Bronchial epithelial cell (primary cell): ENCODE data around the gene SYT2. TPM values are rescaled to one million over a fixed set of nuclear protein-coding genes. Genes with fewer than 3 reads are reported as not detected.
"Not testable (repeated sequence)": the region's sequence is repeated elsewhere in the genome, so short reads cannot be mapped to it uniquely, and the experiment has no call there.

Experiments
- DNase-seq: peaks from one replicate; pipeline ENCODE4 v3.0.0-alpha.2; 2010; ENCODE audit warnings: low read depth
- FAIRE-seq: peaks from 2 replicates; lab custom pipeline; 2011; peaks lifted over from hg19 to GRCh38; lab: Jason Lieb, UNC
- H3K27me3 ChIP-seq: 2 replicates; pipeline ENCODE4 v1.5.1; 2011; ENCODE audit warnings: low read length; ENCODE audit not compliant: control insufficient read depth, insufficient read depth
- H3K36me3 ChIP-seq: 2 replicates; pipeline ENCODE4 v1.5.1; 2011; ENCODE audit warnings: low read length; ENCODE audit not compliant: control insufficient read depth, insufficient read depth
- H3K4me3 ChIP-seq: 2 replicates; pipeline ENCODE4 v1.5.1; 2011; ENCODE audit warnings: mild to moderate bottlenecking, low read depth, low read length, control low read depth
- total RNA-seq: library from RNA; depleted of rRNA; stranded (reverse); fragments of >200 nt; gene quantifications from 2 replicates; pipeline ENCODE4 v1.2.1, GENCODE V29; 2014
- TF ChIP-seq, protein P1 (sequence below): IDR thresholded peaks from 2 replicates; pipeline ENCODE4 v1.5.1; 2011; ENCODE audit warnings: mild to moderate bottlenecking, moderate library complexity, low read length, control low read depth, inconsistent platforms; ENCODE audit not compliant: insufficient read depth, severe bottlenecking

Gene SYT2
- total RNA-seq, 1 donor from 2014 or later = under 0.01 TPM

DNA sequence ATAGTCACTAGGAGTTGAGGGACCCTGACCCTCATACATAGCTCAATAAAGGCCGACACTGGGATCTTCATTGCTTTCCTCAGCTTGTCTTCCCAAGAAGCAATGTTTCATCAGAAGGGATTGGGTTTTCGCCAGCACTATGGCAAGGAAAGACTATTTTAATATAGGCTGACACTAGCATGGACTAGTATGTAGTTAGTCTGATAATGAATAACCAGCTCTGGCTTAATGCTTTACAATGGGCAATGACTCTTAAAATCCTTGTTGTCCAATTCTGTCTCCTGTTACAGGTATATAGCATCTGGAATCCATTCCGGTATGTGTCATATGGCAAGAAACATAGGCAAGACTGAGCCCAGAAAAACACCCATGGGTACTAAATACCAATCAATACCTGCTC lies 15.3 kb upstream of the SYT2 start:
- Histone ChIP-seq H3K36me3 (peaks cover 15% of the 10 kb centered on the region), H3K27me3 (no peaks in the 10 kb centered on the region), H3K4me3 (no peak overlapping the region)
- DNase-seq = no peak
- no peak for FAIRE-seq
- TF ChIP-seq, protein P1, sequence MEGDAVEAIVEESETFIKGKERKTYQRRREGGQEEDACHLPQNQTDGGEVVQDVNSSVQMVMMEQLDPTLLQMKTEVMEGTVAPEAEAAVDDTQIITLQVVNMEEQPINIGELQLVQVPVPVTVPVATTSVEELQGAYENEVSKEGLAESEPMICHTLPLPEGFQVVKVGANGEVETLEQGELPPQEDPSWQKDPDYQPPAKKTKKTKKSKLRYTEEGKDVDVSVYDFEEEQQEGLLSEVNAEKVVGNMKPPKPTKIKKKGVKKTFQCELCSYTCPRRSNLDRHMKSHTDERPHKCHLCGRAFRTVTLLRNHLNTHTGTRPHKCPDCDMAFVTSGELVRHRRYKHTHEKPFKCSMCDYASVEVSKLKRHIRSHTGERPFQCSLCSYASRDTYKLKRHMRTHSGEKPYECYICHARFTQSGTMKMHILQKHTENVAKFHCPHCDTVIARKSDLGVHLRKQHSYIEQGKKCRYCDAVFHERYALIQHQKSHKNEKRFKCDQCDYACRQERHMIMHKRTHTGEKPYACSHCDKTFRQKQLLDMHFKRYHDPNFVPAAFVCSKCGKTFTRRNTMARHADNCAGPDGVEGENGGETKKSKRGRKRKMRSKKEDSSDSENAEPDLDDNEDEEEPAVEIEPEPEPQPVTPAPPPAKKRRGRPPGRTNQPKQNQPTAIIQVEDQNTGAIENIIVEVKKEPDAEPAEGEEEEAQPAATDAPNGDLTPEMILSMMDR = no peak

DNA sequence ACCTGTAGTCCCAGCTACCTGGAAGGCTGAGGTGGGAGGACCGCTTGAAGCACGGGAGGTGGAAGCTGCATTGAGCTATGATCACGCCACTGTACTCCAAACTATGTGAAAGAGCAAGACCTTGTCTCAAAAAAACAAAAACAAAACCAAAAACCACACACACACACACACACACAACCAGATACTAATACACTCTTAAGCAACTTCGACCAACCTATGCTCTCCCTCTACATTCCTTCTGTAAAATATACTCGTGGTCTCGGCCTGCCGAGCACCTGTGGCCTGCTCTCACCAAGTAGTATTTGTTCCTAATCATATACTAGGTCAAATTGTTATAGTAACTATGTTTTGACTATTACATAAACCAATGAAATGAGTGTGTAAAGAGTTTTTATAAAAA lies 13.5 kb upstream of the SYT2 start:
- TF ChIP-seq, protein P1 = no peak
- no peak for DNase-seq
- no peak for FAIRE-seq
- Histone ChIP-seq H3K27me3 (no peaks in the 10 kb centered on the region), H3K4me3 (no peak overlapping the region), H3K36me3 (peaks cover 5% of the 10 kb centered on the region)

DNA sequence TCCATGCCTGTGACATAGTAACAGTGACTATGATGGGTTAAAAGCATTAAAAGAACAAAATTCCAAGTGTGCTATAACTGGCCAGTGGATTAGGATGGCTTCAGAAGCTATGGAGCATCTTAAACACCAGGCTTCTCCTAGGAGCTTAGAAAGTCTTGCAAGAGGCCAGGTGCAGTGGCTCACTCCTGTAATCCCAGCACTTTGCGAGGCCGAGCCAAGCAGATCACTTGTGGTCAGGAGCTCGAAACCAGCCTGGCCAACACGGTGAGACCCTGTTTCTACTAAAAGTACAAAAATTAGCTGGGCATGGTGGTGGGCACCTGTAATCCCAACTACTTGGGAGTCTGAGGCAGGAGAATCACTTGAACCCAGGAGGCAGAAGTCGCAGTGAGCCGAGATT lies 12.8 kb upstream of the SYT2 start:
- FAIRE-seq, H3K4me3 ChIP-seq, H3K27me3 ChIP-seq, DNase-seq, H3K36me3 ChIP-seq: not testable (repeated sequence)

DNA sequence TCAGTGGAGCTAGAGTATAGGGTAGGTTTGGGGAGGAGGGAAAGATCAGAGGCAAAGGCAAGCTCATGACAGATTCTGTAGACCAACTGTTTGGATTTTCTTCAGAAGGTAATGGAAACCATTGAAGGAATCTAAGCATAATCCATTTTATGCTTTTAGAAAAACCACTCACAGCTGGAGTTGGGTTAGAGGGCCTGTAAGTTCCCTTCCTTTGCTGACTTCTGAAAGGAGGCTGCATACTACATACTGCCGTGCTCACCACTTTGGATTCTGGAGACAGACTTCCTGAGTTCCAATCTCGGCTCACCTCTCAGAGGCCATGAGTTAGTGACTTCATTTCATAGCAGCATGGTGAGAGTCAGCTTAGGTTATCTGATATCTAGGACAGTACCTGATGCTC lies 6.4 kb upstream of the SYT2 start:
- H3K4me3 ChIP-seq = no peak overlapping the region
- no peak for FAIRE-seq
- no peaks in the 10 kb centered on the region for H3K36me3 ChIP-seq
- TF ChIP-seq, protein P1 = no peak
- no peaks in the 10 kb centered on the region for H3K27me3 ChIP-seq
- no peak for DNase-seq

DNA sequence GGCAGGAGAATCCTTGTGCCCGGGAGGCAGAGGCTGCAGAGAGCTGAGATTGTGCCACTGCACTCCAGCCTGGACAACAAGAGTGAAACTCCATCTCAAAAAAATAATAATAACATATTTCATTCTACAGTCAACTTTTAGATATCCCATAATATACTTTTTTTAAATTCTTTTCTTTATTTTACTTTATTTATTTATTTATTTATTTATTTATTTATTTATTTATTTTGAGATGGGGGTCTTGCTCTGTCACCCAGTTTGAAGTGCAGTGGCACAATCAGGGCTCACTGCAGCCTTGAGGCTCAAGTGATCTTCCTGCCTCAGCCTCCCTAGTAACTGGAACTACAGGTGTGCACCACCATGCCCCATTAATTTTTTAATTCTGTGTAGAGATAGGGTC lies 3.9 kb upstream of the SYT2 start:
- DNase-seq, FAIRE-seq: not testable (repeated sequence)
- peaks cover 18% of the 10 kb centered on the region for H3K27me3 ChIP-seq

DNA sequence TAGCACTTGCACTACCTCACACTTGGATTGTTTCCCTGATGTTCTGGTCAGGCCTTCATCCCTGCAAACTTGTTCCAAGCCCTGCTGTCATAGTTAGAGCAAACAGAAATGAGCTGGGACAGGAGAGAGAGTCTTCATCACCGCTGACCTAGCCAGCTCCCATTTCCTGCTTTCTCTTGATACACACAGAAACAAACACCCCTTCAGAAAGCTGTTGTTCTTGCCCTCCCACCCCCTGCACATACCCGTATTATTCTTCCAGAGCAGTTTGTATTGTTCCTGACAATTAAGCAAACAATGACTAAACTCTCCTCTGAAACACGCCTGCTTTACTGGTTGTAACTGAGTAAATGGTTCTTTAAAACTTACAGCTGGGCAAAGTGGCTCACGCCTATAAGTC lies 2.9 kb upstream of the SYT2 start:
- peak; percentile 89 for DNase-seq
- Histone ChIP-seq H3K4me3 (no peak overlapping the region), H3K36me3 (no peaks in the 10 kb centered on the region), H3K27me3 (peaks cover 29% of the 10 kb centered on the region)
- peak; percentile 18 for FAIRE-seq
- TF ChIP-seq, protein P1 = no peak

More for the DNA sequence above, 3.9 kb upstream of the SYT2 start:
- not testable (repeated sequence) for H3K4me3 ChIP-seq, H3K36me3 ChIP-seq

DNA sequence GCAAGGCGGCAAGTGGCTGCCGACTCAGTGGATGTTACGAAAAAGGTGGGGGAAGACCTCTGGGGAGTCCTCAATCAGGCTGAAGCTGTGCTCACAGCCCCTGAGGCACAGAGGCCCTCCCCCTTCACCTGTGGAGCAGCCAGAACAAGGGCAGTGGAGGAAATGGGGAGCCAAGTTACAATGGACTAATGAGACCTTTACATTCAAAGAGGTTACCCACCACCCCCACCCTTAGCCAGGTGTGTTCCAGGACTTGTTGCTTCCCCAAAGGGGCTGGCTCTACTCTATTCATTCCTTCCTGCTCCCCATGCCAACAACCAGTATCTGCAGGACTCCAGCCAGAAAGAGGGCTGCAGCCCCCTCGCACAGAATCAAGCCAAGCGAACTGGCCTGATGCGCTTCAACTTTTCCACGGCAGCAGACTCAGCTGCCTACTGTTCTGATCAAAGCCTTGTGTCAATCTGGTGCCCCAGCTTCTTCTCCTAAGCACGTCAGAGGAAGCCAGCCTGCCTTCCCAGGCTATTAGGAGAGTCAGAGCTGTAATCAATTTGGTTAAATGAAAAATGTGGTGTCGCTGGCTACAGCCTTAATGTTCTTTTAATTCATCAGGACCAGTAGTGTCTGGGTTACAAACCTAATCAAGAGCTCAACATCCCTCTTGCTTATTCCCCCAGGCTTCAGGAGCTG lies 1.8 kb upstream of the SYT2 start:
- Histone ChIP-seq H3K27me3 (peaks cover 38% of the 10 kb centered on the region), H3K4me3 (no peak overlapping the region), H3K36me3 (no peaks in the 10 kb centered on the region)
- no peak for DNase-seq
- FAIRE-seq = no peak
- TF ChIP-seq, protein P1 = no peak
